RKO (cell line): ENCODE results near the gene RNF130.
A peak's percentile ranks its signal among the peaks of the same experiment; 100 is the strongest.

Source experiments
- DNase-seq: peaks from one replicate; pipeline ENCODE4 v3.0.0-alpha.2; 2016; ENCODE audit warnings: low spot score

The RNF130 gene

GRCh38 chr5:180056153-180056552, 15.4 kb downstream of the RNF130 start:
- DNase-seq: no peak

- no peak for DNase-seq
Measured at GRCh38 chr5:180054226-180054625, 17.3 kb downstream of the RNF130 start.

GRCh38 chr5:180053061-180053602, 18.4 kb downstream of the RNF130 start:
- DNase-seq: no peak

- DNase-seq: no peak
Measured at GRCh38 chr5:180052211-180052818, 19.2 kb downstream of the RNF130 start.

- no peak for DNase-seq
Measured at GRCh38 chr5:180050121-180050940, 21.2 kb downstream of the RNF130 start.

- DNase-seq: no peak
Measured at GRCh38 chr5:180049185-180049548, 22.4 kb downstream of the RNF130 start.

GRCh38 chr5:180047667-180048066, 23.9 kb downstream of the RNF130 start:
- DNase-seq: no peak

GRCh38 chr5:180046656-180047055, 24.9 kb downstream of the RNF130 start:
- no peak for DNase-seq

GRCh38 chr5:180045889-180046499, 25.6 kb downstream of the RNF130 start:
- DNase-seq: no peak

- DNase-seq: no peak
Measured at GRCh38 chr5:180043377-180043776, 28.2 kb downstream of the RNF130 start.

- no peak for DNase-seq
Measured at GRCh38 chr5:180041301-180042274, 30.0 kb downstream of the RNF130 start.

- no peak for DNase-seq
Measured at GRCh38 chr5:180040287-180041214, 31.0 kb downstream of the RNF130 start.

- no peak for DNase-seq
Measured at GRCh38 chr5:180035206-180035931, 36.2 kb downstream of the RNF130 start.

GRCh38 chr5:180034564-180034963, 37.0 kb downstream of the RNF130 start:
- DNase-seq: peak; percentile 75

- DNase-seq: no peak
Measured at GRCh38 chr5:180027459-180028089, 44.0 kb downstream of the RNF130 start.

- no peak for DNase-seq
Measured at GRCh38 chr5:180026734-180027458, 44.7 kb downstream of the RNF130 start.

GRCh38 chr5:180026320-180026719, 45.2 kb downstream of the RNF130 start:
- peak; percentile 47 for DNase-seq

- no peak for DNase-seq
Measured at GRCh38 chr5:180021900-180022299, 49.7 kb downstream of the RNF130 start.

- DNase-seq: no peak
Measured at GRCh38 chr5:180020176-180020575, 51.4 kb downstream of the RNF130 start.
